IPS-20b (cell line): Measurements from ENCODE around the gene ABHD5.

ENCODE experiments used
- H3K27ac ChIP-seq: one replicate; pipeline ENCODE4 v1.5.1; 2013; ENCODE audit warnings: low read length
- H3K27me3 ChIP-seq: 2 replicates; pipeline ENCODE4 v1.6.1; 2013; ENCODE audit warnings: mild to moderate bottlenecking, low read length, inconsistent platforms; ENCODE audit not compliant: insufficient read depth
- H3K36me3 ChIP-seq: 2 replicates; pipeline ENCODE4 v1.6.1; 2013; ENCODE audit warnings: low read depth, mild to moderate bottlenecking, inconsistent platforms, low read length, moderate library complexity; ENCODE audit not compliant: insufficient read depth
- H3K4me1 ChIP-seq: 2 replicates; pipeline ENCODE4 v1.6.1; 2013; ENCODE audit warnings: mild to moderate bottlenecking, control low read depth, inconsistent platforms, low read length, moderate library complexity; ENCODE audit not compliant: insufficient read depth
- H3K4me3 ChIP-seq: 2 replicates; pipeline ENCODE4 v1.5.1; 2013; ENCODE audit warnings: mild to moderate bottlenecking, low read length, inconsistent platforms
- H3K9ac ChIP-seq: 2 replicates; pipeline ENCODE4 v1.6.1; 2013; ENCODE audit warnings: low read depth, mild to moderate bottlenecking, inconsistent platforms, low read length, moderate library complexity
- H3K9me3 ChIP-seq: 2 replicates; pipeline ENCODE4 v1.6.1; 2013; ENCODE audit warnings: mild to moderate bottlenecking, low read depth, low read length, inconsistent platforms; ENCODE audit not compliant: insufficient read depth

The ABHD5 gene

GRCh38 chr3:43747641-43748040 lies 56.9 kb downstream of the ABHD5 start:
- Histone ChIP-seq H3K27ac (no peak overlapping the region), H3K4me3 (no peak overlapping the region), H3K9ac (no peak overlapping the region), H3K4me1 (no peaks in the 10 kb centered on the region), H3K9me3 (peaks cover 6% of the 10 kb centered on the region; the same call in 1 of the 2 replicates), H3K27me3 (no peaks in the 10 kb centered on the region), H3K36me3 (no peaks in the 10 kb centered on the region)

- Histone ChIP-seq H3K9me3 (peaks cover 6% of the 10 kb centered on the region; the same call in 1 of the 2 replicates), H3K27me3 (no peaks in the 10 kb centered on the region), H3K27ac (no peak overlapping the region), H3K36me3 (no peaks in the 10 kb centered on the region), H3K4me1 (no peaks in the 10 kb centered on the region), H3K4me3 (no peak overlapping the region), H3K9ac (no peak overlapping the region)
Measured at GRCh38 chr3:43748179-43748578, 57.4 kb downstream of the ABHD5 start.

- Histone ChIP-seq H3K9ac (no peak overlapping the region), H3K36me3 (no peaks in the 10 kb centered on the region), H3K4me1 (no peaks in the 10 kb centered on the region), H3K27me3 (no peaks in the 10 kb centered on the region), H3K9me3 (peaks cover 6% of the 10 kb centered on the region; the same call in 1 of the 2 replicates), H3K4me3 (no peak overlapping the region), H3K27ac (no peak overlapping the region)
Measured at GRCh38 chr3:43748645-43749044, 57.9 kb downstream of the ABHD5 start.

GRCh38 chr3:43752905-43753304 lies 62.2 kb downstream of the ABHD5 start:
- H3K4me3 ChIP-seq = no peak overlapping the region
- no peaks in the 10 kb centered on the region for H3K36me3 ChIP-seq
- no peaks in the 10 kb centered on the region for H3K9me3 ChIP-seq
- H3K27me3 ChIP-seq = no peaks in the 10 kb centered on the region
- no peak overlapping the region for H3K27ac ChIP-seq
- H3K4me1 ChIP-seq = no peaks in the 10 kb centered on the region
- H3K9ac ChIP-seq = no peak overlapping the region

DNA sequence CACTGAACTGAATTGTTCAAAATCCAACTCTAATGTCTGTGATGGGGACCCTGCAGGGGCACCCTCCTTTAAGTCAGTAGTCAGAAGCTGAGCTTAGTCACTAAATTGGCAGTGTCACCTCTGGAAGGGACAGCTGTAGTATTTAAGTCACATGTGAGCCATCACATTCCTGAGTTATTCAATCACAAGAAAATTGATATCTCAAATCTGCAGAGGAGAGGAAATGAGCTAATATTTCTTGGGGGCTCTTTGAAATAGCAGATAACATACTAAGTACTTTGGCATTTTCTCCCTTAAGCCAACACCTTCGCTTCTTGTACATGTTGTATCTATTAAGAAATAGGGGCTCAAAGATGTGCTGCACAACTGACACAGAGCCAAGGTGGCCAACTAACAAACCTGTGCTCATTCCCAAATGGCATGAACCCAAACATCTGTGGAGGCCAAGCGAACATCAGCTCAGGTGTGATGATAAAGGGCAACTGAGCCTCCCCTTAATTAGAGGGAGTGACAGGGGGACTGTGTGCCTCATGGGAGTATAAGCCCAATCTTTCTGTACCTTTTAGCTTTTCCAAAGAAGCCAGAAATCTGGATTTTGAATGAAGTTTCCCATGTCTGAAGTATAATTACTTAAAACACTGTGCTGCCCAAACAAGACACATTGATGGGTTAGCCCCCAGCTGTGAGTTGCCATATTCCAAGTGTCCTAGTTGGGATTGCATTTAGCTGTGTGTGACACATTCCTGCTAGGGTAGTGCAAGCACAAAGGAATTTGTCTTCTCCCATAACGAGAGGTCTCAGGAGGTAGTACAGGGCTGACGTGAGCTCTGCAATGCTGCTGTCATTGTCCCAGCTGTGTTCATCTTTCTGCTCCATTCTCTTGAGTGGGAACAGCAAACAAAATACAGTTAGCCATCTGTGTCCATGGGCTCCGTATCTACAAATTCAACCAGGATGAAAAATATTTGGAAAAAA lies 63.3 kb downstream of the ABHD5 start:
- no peaks in the 10 kb centered on the region; the same call in 1 of the 2 replicates for H3K4me1 ChIP-seq
- no peaks in the 10 kb centered on the region for H3K9me3 ChIP-seq
- no peak overlapping the region for H3K4me3 ChIP-seq
- no peak overlapping the region for H3K9ac ChIP-seq
- H3K36me3 ChIP-seq = no peaks in the 10 kb centered on the region
- no peak overlapping the region for H3K27ac ChIP-seq
- H3K27me3 ChIP-seq = no peaks in the 10 kb centered on the region

DNA sequence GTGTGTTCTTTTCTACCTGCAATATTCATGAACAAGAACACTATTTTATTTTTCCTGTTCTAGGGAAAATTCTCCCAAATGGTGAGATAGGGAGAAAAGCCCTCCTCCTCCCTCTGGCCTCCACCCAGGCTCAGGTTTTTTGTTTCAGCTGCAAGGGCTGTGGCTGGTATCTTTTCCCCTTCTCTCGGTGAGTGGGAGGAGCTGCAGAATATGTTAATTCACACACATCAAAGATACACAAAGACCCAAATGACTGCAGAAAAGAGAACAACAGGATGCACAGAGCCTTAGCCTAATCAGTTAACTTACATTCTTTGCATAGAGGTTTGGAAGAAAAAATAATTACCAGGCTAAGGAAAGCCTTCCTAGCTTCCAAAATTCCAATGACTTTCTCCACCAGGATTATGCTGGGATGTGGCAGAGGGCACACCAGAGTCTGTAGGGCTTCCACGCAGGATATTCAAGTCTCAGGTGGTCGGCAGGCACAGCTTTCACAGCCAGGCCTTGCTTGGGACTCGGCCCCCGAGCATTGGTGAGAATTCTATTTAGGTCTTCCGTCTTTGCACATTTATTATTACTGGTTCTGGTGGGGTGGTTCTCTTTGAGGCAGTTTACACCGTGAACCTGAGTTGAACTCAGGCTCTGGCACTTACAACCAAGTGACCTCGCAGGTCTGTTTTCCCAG lies 64.9 kb downstream of the ABHD5 start:
- no peak overlapping the region for H3K4me3 ChIP-seq
- H3K4me1 ChIP-seq = peaks cover 6% of the 10 kb centered on the region
- H3K27me3 ChIP-seq = no peaks in the 10 kb centered on the region
- H3K9me3 ChIP-seq = no peaks in the 10 kb centered on the region
- H3K36me3 ChIP-seq = no peaks in the 10 kb centered on the region
- H3K27ac ChIP-seq = no peak overlapping the region
- no peak overlapping the region for H3K9ac ChIP-seq

DNA sequence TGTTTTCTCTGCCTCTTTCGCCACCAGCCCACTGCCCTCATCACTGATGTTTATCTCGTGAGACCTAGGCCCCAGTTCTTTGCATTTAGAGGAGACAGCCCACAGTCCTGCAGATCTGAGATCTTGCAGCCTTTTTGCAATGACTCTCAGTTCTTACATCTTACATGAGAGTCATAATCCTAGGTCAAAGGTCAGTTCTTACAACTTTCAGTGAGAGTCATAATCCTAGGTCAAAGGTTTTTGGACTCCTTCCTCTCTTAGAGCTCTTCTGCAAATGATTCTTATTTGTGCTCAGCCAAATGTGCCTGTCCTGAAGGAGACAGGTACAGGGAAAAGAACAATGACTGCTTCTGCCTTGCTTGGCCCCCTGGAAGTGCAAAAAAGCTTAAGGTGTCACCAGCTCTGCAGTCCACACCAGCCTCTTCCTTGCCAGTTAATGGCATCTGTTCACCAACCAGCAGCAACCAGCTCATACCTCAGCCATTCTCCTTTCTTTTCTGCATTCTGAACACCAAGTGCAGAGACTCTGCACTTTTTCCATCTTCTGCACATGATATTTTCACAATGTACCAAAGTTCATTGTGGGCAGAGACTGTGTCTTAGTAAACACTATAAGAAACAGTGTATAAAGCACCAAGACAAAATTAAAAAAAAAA lies 67.1 kb downstream of the ABHD5 start:
- no peak overlapping the region for H3K9ac ChIP-seq
- no peaks in the 10 kb centered on the region for H3K36me3 ChIP-seq
- no peaks in the 10 kb centered on the region for H3K27me3 ChIP-seq
- no peaks in the 10 kb centered on the region for H3K9me3 ChIP-seq
- H3K4me1 ChIP-seq = peaks cover 6% of the 10 kb centered on the region
- H3K27ac ChIP-seq = no peak overlapping the region
- H3K4me3 ChIP-seq = no peak overlapping the region

- H3K27ac ChIP-seq = no peak overlapping the region
- H3K4me3 ChIP-seq = no peak overlapping the region
- peaks cover 6% of the 10 kb centered on the region for H3K4me1 ChIP-seq
- H3K9ac ChIP-seq = no peak overlapping the region
- no peaks in the 10 kb centered on the region for H3K27me3 ChIP-seq
- H3K36me3 ChIP-seq = no peaks in the 10 kb centered on the region
- no peaks in the 10 kb centered on the region for H3K9me3 ChIP-seq
Measured at GRCh38 chr3:43758592-43759225, 68.0 kb downstream of the ABHD5 start.

GRCh38 chr3:43759297-43759782 lies 68.6 kb downstream of the ABHD5 start:
- no peaks in the 10 kb centered on the region for H3K36me3 ChIP-seq
- H3K9ac ChIP-seq = no peak overlapping the region
- H3K27ac ChIP-seq = no peak overlapping the region
- H3K9me3 ChIP-seq = no peaks in the 10 kb centered on the region
- H3K4me3 ChIP-seq = no peak overlapping the region
- H3K27me3 ChIP-seq = no peaks in the 10 kb centered on the region
- peaks cover 6% of the 10 kb centered on the region for H3K4me1 ChIP-seq

DNA sequence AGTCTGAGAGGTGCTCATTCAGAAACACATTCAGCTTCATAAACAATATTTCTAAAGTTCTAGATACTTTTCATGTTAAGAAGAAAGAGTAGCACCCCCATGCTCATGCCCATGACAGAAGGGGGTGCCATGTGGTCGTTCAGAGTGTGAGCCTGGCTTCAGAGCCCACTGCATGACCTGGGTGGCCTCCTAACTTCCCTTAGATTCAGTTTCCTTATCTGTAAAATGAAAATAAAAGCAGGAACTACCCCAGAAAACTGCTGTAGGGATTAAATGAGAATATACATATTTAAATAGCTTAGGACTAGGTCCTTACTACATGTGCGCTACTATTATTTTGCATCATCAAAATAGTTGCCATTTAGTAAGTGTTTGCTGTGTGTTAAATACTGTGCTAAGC lies 69.2 kb downstream of the ABHD5 start:
- H3K27me3 ChIP-seq = no peaks in the 10 kb centered on the region
- no peak overlapping the region for H3K4me3 ChIP-seq
- no peaks in the 10 kb centered on the region for H3K9me3 ChIP-seq
- no peak overlapping the region for H3K9ac ChIP-seq
- no peaks in the 10 kb centered on the region for H3K36me3 ChIP-seq
- H3K27ac ChIP-seq = no peak overlapping the region
- H3K4me1 ChIP-seq = peaks cover 6% of the 10 kb centered on the region

DNA sequence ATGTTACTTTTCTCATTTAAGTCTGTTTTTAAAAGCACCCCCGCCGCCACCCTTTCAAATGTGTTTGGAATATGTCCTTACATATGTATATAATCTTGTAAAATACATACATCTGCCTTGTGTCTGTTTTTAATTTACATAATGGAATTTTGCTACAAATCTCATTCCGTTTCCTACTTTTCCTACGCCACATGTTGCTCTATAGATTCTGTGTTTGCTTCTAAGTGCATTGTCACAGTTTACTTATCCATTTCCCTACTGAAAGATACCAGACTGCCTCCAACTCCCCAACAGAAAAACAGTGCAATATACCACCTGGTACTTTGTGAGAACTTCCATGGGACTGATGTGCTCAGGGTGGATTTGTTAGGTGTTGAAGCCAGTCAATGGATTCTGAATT lies 70.2 kb downstream of the ABHD5 start:
- peaks cover 6% of the 10 kb centered on the region for H3K4me1 ChIP-seq
- no peaks in the 10 kb centered on the region for H3K9me3 ChIP-seq
- no peaks in the 10 kb centered on the region for H3K27me3 ChIP-seq
- no peak overlapping the region for H3K9ac ChIP-seq
- H3K27ac ChIP-seq = no peak overlapping the region
- no peak overlapping the region for H3K4me3 ChIP-seq
- no peaks in the 10 kb centered on the region for H3K36me3 ChIP-seq
